ENCODE data around the gene SFTPD.
"Not testable (repeated sequence)": the region's sequence is repeated elsewhere in the genome, so short reads cannot be mapped to it uniquely, and the experiment has no call there.

SFTPD gene

DNA sequence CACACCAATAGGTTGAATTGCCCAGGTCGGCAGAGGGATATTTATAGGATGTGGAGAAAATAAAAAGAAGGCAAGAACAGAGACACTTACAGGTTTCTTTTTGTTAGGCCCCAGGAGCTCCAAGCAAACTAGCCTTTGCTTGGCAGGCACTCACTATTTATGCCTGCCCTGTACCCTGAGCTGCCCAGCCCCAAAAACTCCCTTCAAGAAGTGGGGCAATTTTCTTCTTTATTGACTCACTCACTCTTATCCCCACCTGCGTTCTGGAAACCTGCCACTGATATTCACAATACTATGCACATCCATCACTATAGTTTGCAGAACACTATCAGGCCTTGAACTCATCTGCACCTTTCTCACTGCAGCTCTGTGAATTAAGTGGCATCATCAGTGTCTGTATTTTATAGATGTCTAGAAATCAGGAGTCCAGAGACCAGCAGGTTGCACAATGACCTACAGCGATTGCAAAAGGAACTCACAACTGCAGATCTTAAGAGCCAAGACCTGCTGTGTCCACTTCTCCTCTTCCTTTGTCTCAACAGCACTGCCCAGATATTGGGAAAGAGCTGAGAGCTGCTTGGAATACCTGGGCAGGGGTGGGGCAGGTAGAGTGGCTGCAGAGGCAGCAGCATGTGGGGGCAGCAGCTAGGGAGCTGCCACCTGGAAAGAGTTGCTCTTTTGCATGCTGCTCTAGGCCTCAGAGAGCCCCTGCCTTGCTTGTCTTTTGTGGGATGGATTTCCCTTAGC, at the start of gene SFTPD:
Gene SFTPD (minus strand): TSS at position 130 of the 747 bp plus-strand sequence. CDS start 2,446 bp downstream, outside the sequence.
- no peak for DNase-seq

DNA sequence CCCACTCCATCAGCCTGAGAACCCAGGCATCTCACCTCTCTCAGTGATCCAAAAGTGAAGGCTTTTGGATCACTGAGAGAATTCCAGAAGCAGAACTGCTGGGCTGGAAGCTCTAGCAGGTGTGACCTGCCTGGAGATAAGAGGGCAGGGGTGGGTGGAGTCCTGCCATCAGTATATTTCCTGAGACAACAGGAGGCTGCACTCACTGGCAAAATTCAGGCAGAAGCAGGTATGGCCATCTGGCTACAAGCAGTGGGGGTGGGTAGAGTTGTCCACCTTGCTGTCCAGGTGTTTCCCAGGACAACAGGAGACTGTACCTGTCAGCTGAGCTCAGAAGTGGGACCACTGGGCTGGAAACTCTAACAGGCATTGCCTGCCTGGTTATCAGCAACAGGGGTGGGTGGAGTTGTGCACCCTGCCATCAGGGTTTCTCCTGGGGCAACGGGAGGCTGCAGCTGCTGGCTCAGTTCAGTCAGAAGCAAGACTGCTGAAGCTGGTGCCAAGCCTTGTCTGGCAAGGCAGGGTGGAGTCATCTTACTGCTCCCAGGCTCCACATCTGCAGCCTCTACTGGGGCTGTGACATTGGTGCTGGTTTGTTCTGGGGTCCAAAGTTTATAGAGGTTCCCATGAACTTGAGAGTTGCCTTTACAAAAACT, 47.2 kb upstream of the SFTPD start:
- DNase-seq, result no peak

DNA sequence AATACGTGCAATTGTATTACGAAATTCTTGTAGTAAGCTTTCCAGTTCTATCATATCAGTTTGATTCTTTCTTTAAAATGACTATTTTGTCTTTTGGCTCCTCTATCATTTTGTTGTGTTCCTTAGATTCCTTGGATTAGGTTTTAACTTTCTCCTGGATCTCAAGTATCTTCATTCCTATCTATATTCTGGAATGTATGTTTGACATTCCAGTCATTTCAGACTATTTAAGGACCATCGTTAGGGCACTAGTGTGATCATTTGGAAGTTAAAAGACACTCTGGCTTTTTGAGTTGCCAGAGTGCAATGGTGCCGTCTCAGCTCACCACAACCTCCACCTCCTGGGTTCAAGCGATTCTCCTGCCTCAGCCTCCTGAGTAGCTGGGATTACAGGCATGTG, 45.7 kb upstream of the SFTPD start:
- no peak for DNase-seq

DNA sequence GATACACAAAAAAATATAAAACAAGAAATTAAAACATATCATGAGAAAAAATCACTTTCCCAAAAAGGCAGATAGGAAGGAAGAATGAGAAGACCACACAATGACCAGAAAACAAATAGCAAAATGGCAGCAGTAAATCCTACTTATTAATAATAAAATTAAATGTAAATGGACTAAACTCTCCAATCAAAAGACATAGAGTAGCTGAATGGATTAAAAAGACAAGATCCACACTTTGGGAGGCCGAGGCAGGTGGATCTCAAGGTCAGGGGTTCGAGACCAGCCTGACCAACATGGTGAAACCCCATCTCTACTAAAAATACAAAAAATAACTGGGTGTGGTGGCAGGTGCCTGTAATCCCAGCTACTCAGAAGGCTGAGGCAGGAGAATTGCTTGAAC, 39.3 kb upstream of the SFTPD start:
- DNase-seq, result not testable (repeated sequence)

DNA sequence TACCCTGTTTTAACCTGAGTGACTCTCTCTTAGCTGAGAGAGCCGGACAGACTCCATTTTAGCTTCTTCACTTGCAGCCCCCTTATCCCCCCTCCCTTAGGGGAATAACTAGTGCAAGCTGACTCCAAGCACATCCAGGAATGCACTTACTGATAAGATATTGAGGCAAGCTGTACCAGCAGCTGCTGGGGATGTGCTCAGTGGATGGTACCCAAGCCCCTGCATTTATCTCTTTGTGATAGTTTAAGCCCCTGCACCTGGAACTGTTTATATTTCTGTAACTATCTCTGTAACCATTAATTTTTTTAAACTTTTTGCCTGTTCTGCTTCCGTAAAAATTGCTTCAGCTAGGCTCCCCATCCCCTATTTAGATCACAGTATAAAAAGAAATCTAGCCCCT, 37.8 kb upstream of the SFTPD start:
- not testable (repeated sequence) for DNase-seq

DNA sequence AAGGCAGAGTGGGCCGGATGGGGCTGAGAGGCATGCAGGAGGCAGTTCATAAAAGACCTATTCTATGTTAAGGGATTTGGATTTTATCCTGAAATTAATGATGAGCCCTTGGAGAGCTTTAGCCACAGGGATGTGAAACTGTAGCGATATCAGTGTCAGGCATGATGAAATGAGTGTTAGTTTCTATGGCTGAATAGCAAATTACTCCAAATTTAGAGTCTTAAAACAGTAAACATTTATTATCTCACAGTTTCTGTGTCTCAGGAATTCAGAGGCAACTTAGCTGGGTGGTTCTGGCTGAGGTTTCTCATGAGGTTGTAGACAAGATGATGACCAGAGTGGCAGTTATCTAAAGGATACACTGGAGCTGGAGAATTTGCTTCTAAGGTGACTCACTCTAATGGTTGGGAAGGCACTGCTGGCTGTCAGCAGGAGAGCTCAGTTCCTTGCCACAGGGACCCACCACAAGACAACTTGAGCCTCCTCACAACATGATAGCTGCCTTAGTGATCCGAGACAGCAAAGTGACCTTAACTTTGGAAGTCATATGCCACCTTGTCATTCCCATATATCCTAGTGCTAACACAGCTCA, 36.7 kb upstream of the SFTPD start:
- DNase-seq, result no peak

DNA sequence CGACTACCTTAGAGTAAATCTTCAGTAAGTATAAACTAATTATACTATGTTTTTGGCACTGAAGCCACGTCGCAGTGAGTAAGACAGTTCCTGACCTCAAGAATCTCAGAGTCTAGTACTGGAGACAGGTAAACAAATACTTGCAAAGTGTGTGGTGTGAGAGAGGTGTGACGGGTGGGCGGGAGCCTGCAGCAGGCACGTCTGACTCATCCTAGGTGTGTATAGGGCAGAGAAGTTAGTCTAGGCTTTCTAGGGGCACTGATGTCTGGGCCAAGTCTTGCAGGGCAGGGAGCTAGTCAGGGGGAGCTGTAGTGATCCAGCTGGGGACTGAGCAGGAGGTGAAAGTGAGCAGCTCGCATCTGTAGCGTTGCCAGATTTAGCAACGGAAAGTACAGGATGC, 35.9 kb upstream of the SFTPD start:
- DNase-seq, result peak; percentile 77

DNA sequence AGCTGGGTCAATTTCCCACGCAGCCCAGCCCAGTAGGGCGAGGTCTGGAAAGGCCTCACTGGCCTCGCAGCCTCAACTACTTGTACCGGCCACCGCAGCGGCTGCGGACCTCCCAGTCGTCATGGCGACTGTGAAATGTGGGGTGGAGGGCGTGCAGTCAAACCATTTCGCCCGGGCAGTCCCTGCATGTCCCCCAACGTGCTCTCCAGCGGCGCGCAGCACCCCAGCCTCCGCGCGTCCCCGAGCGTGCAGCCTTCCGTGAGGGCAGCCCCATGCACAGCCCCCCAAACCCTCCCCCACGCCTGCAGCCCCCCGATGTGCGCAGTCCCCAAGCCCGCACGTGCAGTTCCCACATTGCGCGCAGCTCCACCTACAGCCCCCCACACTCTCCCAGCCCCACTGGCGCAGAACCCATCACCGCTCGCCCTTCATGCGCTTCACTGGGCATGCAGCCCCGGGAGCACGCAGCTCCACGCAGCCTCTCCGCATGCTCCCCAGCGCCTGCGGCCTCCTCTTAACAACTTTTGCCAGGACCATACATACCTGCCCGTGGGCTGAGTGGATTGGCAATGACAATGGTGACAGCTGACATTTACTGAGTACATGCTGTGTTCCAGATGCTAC, 34.5 kb upstream of the SFTPD start:
- DNase-seq, result no peak

DNA sequence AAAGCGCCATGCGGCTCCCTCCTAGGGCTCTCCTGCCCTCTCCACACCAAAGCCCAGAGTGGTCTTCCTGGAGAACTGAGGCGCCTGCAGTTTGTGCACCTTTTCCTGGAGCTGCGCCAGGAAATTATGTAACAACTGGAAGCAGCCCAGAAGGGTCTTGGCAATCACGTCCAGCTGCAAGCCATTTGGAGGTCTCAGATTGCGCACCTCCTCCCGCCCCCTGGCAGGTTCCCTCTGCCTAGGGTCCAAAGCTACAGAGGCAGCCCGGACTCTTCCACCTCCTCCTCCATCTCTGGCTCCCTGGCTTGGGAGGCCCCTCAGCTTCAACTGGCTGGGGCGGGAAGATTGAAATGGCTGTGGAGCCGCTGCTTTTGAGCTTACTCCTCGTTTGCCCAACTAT, 34.0 kb upstream of the SFTPD start:
- no peak for DNase-seq

DNA sequence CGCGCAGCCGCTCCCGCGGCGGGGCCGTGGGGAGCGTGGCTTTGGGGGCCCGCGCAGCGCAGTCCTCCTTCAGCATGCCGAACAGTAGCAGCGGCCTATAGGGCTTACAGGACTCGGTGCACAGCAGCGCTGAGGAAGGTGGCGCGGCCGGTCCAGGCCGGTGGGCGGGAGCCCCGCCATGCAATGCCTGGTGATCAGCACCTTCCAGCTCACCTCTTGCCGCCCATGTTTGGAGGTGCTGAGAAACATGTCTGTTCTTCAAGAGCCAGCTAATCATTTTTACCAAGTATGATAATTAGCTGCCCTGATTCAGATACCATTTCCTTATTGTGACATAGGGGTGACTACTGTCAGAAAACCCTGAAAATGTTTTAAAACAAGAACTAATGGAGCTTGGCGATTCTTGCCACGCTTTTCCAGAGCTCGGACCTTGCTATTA, 33.5 kb upstream of the SFTPD start:
- peak; percentile 29 for DNase-seq

DNA sequence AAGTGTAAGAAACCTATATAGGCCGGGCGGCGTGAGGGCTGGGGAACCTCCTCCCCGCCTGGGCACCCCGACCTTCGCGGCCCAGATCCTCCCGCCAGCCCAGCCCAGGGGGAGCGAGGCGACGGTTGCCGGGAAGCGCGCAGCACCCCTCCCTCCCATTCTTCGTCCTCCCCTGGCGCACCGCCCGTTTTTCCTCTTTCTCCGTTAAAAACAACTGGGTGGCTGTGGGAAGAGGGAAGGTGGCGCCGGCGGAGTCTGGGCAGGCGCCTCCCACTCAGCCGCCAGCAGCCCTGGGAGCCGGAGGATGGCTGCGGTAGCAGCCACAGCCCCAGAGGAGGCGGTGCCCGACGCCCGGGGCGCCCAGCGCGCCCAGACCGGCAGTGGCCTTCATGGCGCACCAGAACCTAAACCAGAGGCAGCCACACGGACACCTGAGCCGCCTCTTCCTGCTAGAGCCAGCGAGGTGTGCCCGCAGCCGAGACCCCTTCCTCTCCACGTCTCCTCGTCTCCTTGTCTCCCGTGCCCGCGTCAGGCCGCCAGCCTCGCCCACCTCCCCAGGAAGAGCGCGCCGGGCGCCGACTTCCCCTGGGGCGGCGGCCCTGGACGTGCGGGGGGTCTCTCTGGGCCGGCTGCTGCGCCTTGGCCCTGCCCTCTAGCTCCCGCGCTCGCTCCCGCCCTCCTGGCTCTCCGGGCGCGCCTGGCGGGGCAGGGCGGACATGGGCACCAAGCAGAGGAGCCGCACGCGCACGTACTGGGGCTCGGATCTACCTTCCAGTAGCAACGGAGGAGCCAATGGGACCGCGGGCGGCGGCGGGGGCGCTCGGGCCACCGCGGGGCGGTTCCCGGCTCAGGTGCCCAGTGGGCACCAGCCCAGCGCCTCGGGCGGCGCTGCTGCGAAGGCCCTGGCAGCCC, 32.8 kb upstream of the SFTPD start:
- peak; percentile 56 for DNase-seq

DNA sequence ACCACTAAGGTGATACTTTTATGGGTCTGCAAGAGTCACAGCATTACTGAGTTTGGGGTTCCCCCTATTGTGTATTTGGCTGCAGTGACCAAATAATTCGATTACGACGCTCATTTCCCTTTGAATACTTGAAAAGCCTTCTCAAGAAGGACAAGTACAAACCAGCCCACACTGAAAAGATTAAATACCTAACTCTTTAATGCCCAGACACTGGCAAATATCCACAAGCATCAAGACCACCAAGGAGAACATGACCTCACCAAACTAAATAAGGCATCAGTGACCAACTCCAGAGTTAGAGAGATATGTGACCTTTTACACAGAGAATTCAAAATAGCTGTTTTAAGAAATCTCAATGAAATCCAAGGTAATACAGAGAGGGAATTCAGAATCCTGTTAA, 31.8 kb upstream of the SFTPD start:
- DNase-seq, result no peak

DNA sequence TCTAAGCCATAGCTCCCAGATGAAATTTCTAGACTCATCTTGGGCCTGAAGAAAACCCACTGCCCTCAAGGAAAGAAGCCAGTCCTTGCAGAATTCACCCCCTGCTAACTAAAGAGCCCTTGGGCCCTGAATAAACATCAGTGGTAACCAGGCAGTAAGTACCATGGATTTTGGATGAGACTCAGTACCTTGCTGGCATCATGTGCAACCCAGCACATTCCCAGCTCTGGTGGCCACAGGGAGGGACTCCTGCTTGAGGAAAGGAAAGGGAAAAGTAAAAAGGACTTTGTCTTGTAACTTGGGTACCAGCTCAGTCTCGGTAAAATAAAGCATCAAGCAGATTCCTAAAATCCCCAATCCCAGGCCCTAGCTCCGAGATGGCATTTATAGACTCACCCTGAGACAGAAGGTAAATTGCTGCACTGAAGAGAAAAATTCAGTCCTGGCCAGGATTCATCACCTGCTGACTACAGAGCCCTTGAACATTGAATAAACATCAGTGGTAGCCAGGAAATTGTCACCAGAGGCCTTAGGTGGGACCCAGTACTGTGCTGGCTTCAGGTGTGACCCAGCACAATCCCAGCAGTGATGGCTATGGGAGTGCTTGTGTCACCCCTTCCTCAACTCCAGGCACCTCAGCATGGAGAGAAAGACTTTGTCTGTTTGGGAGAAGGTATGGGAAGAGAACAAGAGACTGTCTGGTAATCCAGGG, 31.2 kb upstream of the SFTPD start:
- no peak for DNase-seq

DNA sequence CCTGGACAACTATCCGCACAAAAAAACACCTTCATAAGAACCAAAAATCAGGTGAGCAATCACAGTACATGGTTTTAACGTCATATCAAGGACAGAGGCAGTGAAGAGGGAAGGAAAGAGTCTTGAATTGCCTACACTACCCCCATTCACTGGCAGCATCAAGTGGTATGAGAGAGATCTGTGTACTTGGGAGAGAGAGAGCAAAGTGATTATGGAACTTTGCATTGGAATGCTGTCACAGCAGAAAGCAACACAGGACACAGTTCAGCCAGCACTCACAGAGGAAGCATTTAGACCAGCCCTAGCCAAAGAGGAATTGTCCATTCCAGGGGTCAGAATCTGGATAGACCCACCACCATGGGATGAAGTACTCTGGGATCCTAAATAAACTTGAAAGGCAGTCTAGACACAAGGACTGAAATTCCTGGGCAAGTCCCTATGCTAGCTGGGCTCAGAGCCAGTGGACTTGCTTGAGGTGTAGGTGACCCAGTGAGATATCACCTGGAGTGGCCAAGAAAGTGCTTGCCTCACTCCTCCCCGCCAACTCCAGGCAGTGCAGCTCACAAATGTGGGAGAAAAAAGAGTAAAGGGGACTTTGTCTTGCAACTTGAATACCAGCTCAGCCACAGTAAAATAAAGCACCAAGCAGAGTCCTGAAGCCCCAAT, 30.5 kb upstream of the SFTPD start:
- DNase-seq, result no peak

DNA sequence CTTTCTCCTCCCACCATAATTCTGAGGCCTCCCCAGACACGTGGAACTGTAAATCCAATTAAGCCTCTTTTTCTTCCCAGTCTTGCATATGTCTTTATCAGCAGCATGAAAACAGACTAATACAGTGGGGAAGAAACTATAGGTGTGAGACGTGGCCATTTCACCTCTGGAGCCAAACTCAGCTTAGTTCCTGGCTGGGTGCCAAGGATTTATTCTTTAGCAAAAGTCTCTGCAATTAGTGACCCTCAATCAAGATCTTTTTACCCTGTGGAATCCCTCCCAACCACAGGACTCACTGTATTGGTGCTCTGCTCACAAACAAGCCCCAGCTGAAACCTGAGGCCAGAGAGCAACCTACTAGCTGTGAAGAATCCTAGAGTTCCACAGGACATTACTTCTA, 28.1 kb upstream of the SFTPD start:
- no peak for DNase-seq

DNA sequence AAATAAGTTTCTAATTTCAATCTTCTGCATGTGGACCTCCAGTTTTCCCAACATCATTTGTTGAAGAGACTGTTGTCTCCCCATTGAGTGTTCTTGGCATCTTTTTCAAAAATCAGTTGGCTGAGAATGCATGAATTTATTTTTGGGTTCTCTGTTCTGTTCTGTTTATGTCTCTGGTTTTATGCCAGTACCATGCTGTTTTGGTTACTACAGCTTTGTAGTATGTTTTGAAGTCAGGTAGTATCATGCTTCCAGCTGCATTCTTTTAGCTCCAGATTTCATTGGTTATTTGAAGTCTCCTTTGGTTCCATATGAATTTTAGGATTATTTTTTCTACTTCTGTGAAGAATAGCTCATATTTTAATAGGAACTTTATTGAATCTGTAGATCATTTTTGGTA, 21.2 kb upstream of the SFTPD start:
- DNase-seq, result no peak

DNA sequence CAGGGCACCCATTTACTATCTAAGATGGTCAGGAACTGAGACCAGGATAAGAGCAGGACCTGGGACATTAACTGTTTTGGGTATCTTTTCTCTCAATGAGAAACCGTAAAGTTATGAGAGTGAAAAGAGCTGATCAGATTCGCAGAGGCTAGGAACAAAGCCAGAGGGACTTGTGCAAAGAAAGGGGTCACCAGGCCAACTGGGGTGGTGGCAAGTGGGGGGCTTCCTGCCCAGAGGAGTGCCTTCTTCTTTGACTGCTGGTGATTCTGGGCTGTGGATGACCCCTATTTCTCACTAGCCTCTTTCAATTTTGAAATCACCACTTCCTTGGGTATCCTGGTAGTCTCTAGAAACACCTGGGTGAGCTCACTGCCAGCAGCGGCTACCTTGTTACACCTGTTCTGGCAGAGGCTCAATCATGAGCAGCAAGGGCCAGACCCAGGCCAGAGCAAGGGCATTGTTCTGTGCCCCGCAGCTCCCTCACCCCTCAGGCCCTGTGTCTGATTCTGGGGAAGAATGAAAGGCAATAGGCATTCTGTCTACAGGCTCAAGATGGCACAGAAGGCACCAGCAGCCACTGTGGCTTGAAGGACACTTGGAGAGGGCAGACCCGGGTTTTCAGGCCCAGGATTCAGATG, 999 bp downstream of the SFTPD start:
- DNase-seq, result no peak

DNA sequence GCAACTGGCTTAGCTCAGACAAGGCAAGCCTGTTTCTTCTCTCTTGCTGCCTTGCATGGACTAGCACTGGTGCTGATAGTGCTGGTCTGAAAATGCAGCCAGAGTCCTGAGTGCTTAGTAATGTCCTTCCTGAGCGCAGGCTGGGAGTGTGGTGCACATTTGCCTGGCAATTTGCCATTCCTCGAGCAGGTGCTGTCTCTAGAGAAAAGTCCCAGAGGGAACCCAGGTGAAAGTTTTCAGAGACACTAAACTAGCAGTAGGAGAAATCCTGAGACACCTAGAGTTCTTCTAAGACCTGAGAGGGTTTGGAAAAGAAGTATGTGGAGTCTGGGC, 1.9 kb downstream of the SFTPD start:
- no peak for DNase-seq

DNA sequence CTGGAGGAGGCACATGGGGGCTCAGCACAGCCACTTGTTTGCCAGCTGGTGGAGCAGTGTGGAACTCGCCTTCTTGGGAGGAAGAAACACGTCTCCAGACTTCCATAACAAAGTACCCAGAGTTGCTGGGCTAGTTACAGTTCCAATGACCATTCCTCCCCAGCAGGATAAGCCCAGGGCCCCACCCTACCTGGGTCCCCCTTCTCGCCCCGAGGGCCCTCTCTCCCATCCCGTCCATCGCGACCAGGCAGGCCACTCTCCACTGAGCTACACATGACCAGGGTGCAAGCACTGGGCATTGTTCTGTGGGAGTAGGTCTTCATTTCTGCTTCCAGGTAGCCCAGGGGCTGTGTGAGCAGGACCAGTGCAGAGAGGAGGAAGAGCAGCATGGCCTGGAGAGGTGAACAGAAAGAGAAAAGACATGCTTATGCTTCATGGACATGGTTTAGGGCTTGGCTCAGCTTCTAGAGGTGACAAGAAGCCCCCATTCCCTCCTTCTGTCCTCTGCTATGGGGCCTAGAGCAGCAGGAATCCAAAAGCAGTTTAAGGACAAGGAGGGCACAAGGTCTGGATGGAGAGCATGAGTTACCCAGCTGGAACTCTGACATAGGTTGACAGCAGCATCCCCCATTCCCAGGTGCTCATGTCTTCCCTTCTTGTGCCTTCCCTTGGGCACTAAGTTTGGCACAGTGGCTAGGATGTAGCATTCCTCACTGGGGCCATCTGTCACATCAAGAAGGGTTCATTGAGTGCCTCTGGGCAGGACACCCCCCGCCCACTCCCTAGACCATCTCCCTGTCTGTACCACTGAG, 2.4 kb downstream of the SFTPD start:
- DNase-seq, result no peak
